ENCODE data around the gene GFRA3.

- TF ChIP-seq CTCF (IDR thresholded peaks at IDR 0.05) (no peak), POLR2A (IDR thresholded peaks at IDR 0.05) (no peak)
Measured at GRCh38 chr5:138229387-138229786, 45.0 kb downstream of the GFRA3 start.

Measured in uterus (tissue), 2 donors.